BJ (cell line): ENCODE data around the gene NLRP1. TPM values are rescaled to one million over a fixed set of nuclear protein-coding genes. Genes with fewer than 3 reads are reported as not detected.

Experiments
- CTCF ChIA-PET: fragments of 350-600 bp; formaldehyde crosslinking; extraction: SDS; loops from one replicate; lab custom pipeline; 2021; ENCODE audit warnings: antibody characterized with exemption, inconsistent platforms; lab: Yijun Ruan, JAX
- POLR2A ChIA-PET: fragments of 300-600 bp; sonication (Branson Sonifier 250); formaldehyde crosslinking; extraction: SDS; loops from one replicate; lab custom pipeline; 2021; ENCODE audit warnings: antibody characterized with exemption; lab: Charles Lee
- DNase-seq: peaks from one replicate; pipeline ENCODE4 v3.0.0-alpha.2; 2011; ENCODE audit warnings: low read depth
- H3K27me3 ChIP-seq: 2 replicates; pipeline ENCODE4 v1.6.0; 2011; ENCODE audit warnings: low read length; ENCODE audit not compliant: control insufficient read depth, insufficient read depth
- H3K36me3 ChIP-seq: 2 replicates; pipeline ENCODE4 v1.5.1; 2011; ENCODE audit warnings: low read length; ENCODE audit not compliant: control insufficient read depth, insufficient read depth
- H3K4me3 ChIP-seq: 2 replicates; pipeline ENCODE4 v1.5.1; 2011; ENCODE audit warnings: low read depth, mild to moderate bottlenecking, control low read depth, low read length
- CTCF ChIP-seq: IDR thresholded peaks from 2 replicates; pipeline ENCODE4 v1.5.1; 2011; ENCODE audit warnings: low read depth, mild to moderate bottlenecking, control low read depth, inconsistent platforms, low read length, moderate library complexity; ENCODE audit not compliant: insufficient read depth
- polyA plus RNA-seq: library from polyadenylated mRNA; depleted of rRNA; stranded (reverse); fragments of >200 nt; gene quantifications from 2 replicates; pipeline ENCODE4 v1.2.3, GENCODE V29; 2011

The NLRP1 gene
- polyA plus RNA-seq, 1 experiment: 29.3 TPM

- Histone ChIP-seq H3K27me3 (no peaks in the 10 kb centered on the region), H3K4me3 (no peak overlapping the region), H3K36me3 (peaks cover 13% of the 10 kb centered on the region)
- ChIA-PET POLR2A (no interaction called here), CTCF (no interaction called here)
- TF ChIP-seq CTCF: no peak
- no peak for DNase-seq
Observed at GRCh38 chr17:5480962-5481361, 103.3 kb downstream of the NLRP1 start.

DNA sequence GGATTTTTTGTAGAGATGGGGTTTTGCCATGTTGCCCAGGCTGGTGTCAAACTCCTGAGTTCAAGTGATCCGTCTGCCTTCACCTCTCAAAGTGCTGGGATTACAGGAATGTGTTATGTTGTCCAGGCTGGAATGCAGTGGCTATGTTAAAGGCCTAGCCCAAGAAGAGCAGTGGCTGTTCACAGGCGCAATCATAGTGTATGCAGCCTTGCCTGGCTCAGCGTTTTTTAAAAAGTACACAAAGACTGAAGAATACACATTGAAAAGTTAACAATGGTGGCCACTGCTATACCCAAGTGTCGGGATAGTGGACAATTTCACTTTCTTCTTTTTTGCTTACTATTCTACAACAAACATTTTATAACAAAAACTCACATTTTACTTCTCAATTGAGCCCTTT is 105.3 kb downstream of the NLRP1 start:
- no peak for TF ChIP-seq CTCF
- no peak overlapping the region for H3K4me3 ChIP-seq
- peaks cover 19% of the 10 kb centered on the region for H3K36me3 ChIP-seq
- ChIA-PET CTCF (no interaction called here), POLR2A (no interaction called here)
- no peaks in the 10 kb centered on the region for H3K27me3 ChIP-seq
- no peak for DNase-seq

- Histone ChIP-seq H3K27me3 (no peaks in the 10 kb centered on the region), H3K36me3 (peaks cover 10% of the 10 kb centered on the region), H3K4me3 (no peak overlapping the region)
- ChIA-PET POLR2A (no interaction called here), CTCF (no interaction called here)
- no peak for TF ChIP-seq CTCF
- no peak for DNase-seq
Observed at GRCh38 chr17:5473906-5474305, 110.4 kb downstream of the NLRP1 start.

DNA sequence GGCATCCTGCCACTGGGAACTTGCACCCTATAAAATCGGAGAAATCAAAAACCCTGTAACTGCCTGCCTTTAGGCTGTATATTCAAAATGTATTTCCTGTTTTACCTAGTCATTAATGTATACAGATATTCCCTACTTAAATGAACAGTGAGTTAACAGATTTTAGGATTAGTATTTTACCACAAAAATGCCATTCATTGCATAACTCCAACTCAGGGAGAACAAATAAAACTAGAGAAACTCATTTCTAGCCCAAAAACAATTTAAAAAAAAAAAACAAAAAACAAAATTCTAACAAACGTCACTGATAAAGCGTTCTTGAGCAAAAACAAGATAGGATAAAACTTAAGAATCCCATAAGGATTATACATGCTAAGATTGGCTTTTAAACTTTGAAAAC is 111.8 kb downstream of the NLRP1 start:
- no peak for DNase-seq

GRCh38 chr17:5468075-5468473 is 116.2 kb downstream of the NLRP1 start:
- no peak for DNase-seq
- CTCF ChIA-PET: interaction anchor here (2.7 kb wide), 1 partner anchor 30 kb away, joined by 13 read pairs; the partner anchor contains the start of gene C1QBP
- Histone ChIP-seq H3K4me3 (peak overlapping the region; percentile 93), H3K27me3 (no peaks in the 10 kb centered on the region), H3K36me3 (no peaks in the 10 kb centered on the region)
- POLR2A ChIA-PET: no interaction called here
- TF ChIP-seq CTCF: no peak

More for the DNA sequence above, 111.8 kb downstream of the NLRP1 start:
- POLR2A ChIA-PET: no interaction called here
- no peak for TF ChIP-seq CTCF
- peaks cover 6% of the 10 kb centered on the region for H3K36me3 ChIP-seq
- H3K4me3 ChIP-seq: no peak overlapping the region
- CTCF ChIA-PET: no interaction called here
- no peaks in the 10 kb centered on the region for H3K27me3 ChIP-seq
